WTC11 (cell line): ENCODE measurements around the gene SRM. TPM values are rescaled to one million over a fixed set of nuclear protein-coding genes. Genes with fewer than 3 reads are reported as not detected.

Experiments
- ATAC-seq: fragments of 200-7000 bp; cut with Tn5 transposase; 2 replicates; pipeline ENCODE4 v1.10.0; 2021; ENCODE audit warnings: mild to moderate bottlenecking, moderate library complexity
- CTCF ChIA-PET: fragments of 300-600 bp; sonication (Branson Sonifier 250); formaldehyde crosslinking; loops from one replicate; lab custom pipeline; 2021; ENCODE audit warnings: antibody characterized with exemption; lab: Charles Lee
- POLR2A ChIA-PET: fragments of 350-600 bp; sonication (Branson Sonifier 250); formaldehyde crosslinking; loops from one replicate; lab custom pipeline; 2021; ENCODE audit warnings: antibody characterized with exemption; lab: Charles Lee
- DNase-seq: peaks from one replicate; pipeline ENCODE4 v3.0.0; 2021; ENCODE audit warnings: low spot score
- H3K27ac Mint-ChIP-seq: 2 replicates; pipeline ENCODE4 v1.8.0; 2021; ENCODE audit warnings: mixed read lengths
- H3K27me3 Mint-ChIP-seq: 2 replicates; pipeline ENCODE4 v1.8.0; 2021; ENCODE audit warnings: low read depth, mild to moderate bottlenecking, moderate library complexity, mixed read lengths
- H3K36me3 Mint-ChIP-seq: 2 replicates; pipeline ENCODE4 v1.8.0; 2021; ENCODE audit warnings: mixed read lengths
- H3K4me1 Mint-ChIP-seq: 2 replicates; pipeline ENCODE4 v1.8.0; 2022; ENCODE audit warnings: mixed read lengths
- H3K4me3 Mint-ChIP-seq: 2 replicates; pipeline ENCODE4 v1.8.0; 2021; ENCODE audit warnings: mild to moderate bottlenecking, moderate library complexity, mixed read lengths
- H3K9me3 Mint-ChIP-seq: 2 replicates; pipeline ENCODE4 v1.8.0; 2021; ENCODE audit warnings: mixed read lengths
- NFE2L1 ChIP-seq: sonication (generic); formaldehyde crosslinking; IDR thresholded peaks from 2 replicates; pipeline ENCODE4 v1.8.1; 2023; ENCODE audit warnings: missing genetic modification reagents
- NFYB ChIP-seq: sonication (generic); formaldehyde crosslinking; conservative IDR thresholded peaks from 2 replicates; pipeline ENCODE4 v1.8.0; 2022; ENCODE audit warnings: low read depth, missing genetic modification reagents
- NR1H2 ChIP-seq: sonication (generic); formaldehyde crosslinking; IDR thresholded peaks from 2 replicates; pipeline ENCODE4 v1.9.0; 2021; ENCODE audit warnings: mild to moderate bottlenecking, moderate library complexity, missing genetic modification reagents
- NR3C1 ChIP-seq: sonication (generic); formaldehyde crosslinking; conservative IDR thresholded peaks from 2 replicates; pipeline ENCODE4 v1.8.1; 2023; ENCODE audit warnings: low read depth, mild to moderate bottlenecking, missing genetic modification reagents
- PREB ChIP-seq: sonication (generic); formaldehyde crosslinking; IDR thresholded peaks from 2 replicates; pipeline ENCODE4 v1.8.1; 2022; ENCODE audit warnings: mild to moderate bottlenecking, missing genetic modification reagents, moderate library complexity, borderline replicate concordance
- TCF7 ChIP-seq: sonication (generic); formaldehyde crosslinking; IDR thresholded peaks from 2 replicates; pipeline ENCODE4 v1.8.0; 2022; ENCODE audit warnings: mild to moderate bottlenecking, low read depth, missing genetic modification reagents, moderate library complexity
- ZNF396 ChIP-seq: fragments of 250-450 bp; sonication (Bioruptor Pico); IDR thresholded peaks from 2 replicates; pipeline ENCODE4 v1.8.0; 2021; ENCODE audit warnings: mild to moderate bottlenecking, moderate library complexity, borderline replicate concordance
- ZNF416 ChIP-seq: fragments of 250-450 bp; sonication (Bioruptor Pico); IDR thresholded peaks from 2 replicates; pipeline ENCODE4 v1.9.0; 2021; ENCODE audit warnings: mild to moderate bottlenecking, inconsistent platforms
- total RNA-seq: library from RNA; stranded (reverse); gene quantifications from 3 replicates; pipeline ENCODE4 v1.2.3, GENCODE V29; 2021
- TF ChIP-seq, protein P1 (sequence below): sonication (generic); formaldehyde crosslinking; IDR thresholded peaks from 2 replicates; pipeline ENCODE4 v1.8.1; 2023; ENCODE audit warnings: mild to moderate bottlenecking, missing genetic modification reagents, borderline replicate concordance
- TF ChIP-seq, protein P2 (sequence below): fragments of 250-450 bp; sonication (Bioruptor Pico); conservative IDR thresholded peaks from 2 replicates; pipeline ENCODE4 v1.9.0; 2021; ENCODE audit warnings: mild to moderate bottlenecking
- TF ChIP-seq, protein P3 (sequence below): sonication (generic); formaldehyde crosslinking; IDR thresholded peaks from 2 replicates; pipeline ENCODE4 v1.8.0; 2023; ENCODE audit warnings: missing genetic modification reagents, mild to moderate bottlenecking, borderline replicate concordance
- TF ChIP-seq, protein P4 (sequence below): fragments of 250-450 bp; sonication (Bioruptor Pico); IDR thresholded peaks from 2 replicates; pipeline ENCODE4 v1.9.0; 2021; ENCODE audit warnings: mild to moderate bottlenecking
- TF ChIP-seq, protein P5 (sequence below): sonication (generic); formaldehyde crosslinking; IDR thresholded peaks from 2 replicates; pipeline ENCODE4 v1.8.1; 2022; ENCODE audit warnings: low read depth, missing genetic modification reagents, borderline replicate concordance
- TF ChIP-seq, protein P6 (sequence below): sonication (generic); formaldehyde crosslinking; IDR thresholded peaks from 2 replicates; pipeline ENCODE4 v1.8.1; 2023; ENCODE audit warnings: mild to moderate bottlenecking, moderate library complexity, missing genetic modification reagents

Gene SRM
- total RNA-seq, 1 experiment from 2014 or later, result 200 TPM

GRCh38 chr1:11056504-11056903 is 3.3 kb downstream of the SRM start (continued):
- TF ChIP-seq, protein P1, sequence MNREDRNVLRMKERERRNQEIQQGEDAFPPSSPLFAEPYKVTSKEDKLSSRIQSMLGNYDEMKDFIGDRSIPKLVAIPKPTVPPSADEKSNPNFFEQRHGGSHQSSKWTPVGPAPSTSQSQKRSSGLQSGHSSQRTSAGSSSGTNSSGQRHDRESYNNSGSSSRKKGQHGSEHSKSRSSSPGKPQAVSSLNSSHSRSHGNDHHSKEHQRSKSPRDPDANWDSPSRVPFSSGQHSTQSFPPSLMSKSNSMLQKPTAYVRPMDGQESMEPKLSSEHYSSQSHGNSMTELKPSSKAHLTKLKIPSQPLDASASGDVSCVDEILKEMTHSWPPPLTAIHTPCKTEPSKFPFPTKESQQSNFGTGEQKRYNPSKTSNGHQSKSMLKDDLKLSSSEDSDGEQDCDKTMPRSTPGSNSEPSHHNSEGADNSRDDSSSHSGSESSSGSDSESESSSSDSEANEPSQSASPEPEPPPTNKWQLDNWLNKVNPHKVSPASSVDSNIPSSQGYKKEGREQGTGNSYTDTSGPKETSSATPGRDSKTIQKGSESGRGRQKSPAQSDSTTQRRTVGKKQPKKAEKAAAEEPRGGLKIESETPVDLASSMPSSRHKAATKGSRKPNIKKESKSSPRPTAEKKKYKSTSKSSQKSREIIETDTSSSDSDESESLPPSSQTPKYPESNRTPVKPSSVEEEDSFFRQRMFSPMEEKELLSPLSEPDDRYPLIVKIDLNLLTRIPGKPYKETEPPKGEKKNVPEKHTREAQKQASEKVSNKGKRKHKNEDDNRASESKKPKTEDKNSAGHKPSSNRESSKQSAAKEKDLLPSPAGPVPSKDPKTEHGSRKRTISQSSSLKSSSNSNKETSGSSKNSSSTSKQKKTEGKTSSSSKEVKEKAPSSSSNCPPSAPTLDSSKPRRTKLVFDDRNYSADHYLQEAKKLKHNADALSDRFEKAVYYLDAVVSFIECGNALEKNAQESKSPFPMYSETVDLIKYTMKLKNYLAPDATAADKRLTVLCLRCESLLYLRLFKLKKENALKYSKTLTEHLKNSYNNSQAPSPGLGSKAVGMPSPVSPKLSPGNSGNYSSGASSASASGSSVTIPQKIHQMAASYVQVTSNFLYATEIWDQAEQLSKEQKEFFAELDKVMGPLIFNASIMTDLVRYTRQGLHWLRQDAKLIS, result no peak
- TF ChIP-seq NR1H2 (CRISPR knock-in tag) (no peak), ZNF416 (no peak)

- ChIA-PET POLR2A (interaction anchor here (0.5 kb wide), 1 partner anchor 668 kb away, joined by 3 read pairs; no protein-coding TSS in a partner anchor), CTCF (interaction anchor here (3.2 kb wide), 1 partner anchor 18 kb away, joined by 41 read pairs; no protein-coding TSS in a partner anchor)
- Mint-ChIP-seq H3K27ac (no peak overlapping the region), H3K4me1 (peaks cover 29% of the 10 kb centered on the region), H3K9me3 (no peaks in the 10 kb centered on the region), H3K36me3 (peaks cover 23% of the 10 kb centered on the region), H3K4me3 (no peak overlapping the region)
- DNase-seq, result no peak
- TF ChIP-seq, protein P2, sequence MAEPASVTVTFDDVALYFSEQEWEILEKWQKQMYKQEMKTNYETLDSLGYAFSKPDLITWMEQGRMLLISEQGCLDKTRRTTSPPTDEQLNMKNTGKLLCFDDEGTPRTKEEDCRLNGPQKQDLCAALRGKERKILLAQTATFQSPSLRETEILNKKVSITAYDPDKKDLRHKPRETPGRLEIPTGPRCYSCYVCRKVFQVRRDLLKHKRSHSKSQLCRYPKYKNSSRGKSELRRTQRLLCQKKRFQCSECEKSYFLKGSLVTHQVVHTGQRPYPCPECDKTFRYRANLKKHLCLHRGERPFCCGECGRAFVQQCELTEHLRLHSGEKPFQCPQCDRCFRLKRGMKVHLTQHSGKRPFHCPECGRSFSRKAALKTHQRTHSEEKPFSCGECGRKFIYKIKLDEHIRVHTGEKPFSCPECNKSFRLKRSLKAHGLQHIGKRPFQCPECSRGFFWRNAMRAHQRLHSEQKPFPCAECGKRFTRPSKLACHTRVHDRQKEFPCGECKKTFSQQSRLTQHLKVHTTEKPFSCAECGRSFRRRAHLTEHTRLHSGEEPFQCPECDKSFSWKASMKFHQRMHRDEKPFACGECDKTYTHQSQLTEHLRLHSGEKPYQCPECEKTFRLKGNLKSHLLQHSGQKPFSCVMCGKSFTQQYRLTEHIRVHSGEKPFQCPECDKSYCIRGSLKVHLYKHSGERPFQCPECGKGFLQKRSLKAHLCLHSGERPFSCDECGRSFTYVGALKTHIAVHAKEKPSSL, result no peak
- TF ChIP-seq, all 79 proteins: peak for 0
- no peaks in the 10 kb centered on the region for H3K27me3 Mint-ChIP-seq
- no peak for ATAC-seq
These were observed 4.1 kb downstream of the SRM start for GRCh38 chr1:11055676-11056075.

DNA sequence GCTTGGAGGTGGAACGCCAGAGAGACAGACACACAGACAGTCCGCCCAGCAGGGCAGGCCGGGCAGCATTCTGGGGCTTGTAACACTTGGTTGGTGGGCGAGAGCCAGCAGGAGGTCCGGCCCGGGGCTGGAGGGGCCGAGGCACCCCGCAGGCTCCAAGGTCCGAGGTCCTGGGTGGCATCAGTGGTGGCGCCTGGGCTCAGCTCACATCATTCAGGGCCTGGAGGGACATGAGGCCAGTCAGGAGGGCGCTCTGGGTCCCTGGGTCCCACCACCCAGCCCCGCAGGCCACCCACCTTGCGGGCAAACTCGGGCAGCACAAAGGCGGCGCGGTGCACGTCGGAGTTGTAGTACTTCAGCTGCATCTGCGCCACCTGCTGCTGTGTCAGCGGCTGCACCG is 5.2 kb downstream of the SRM start:
- peaks cover 23% of the 10 kb centered on the region for H3K36me3 Mint-ChIP-seq
- DNase-seq, result no peak
- ChIA-PET POLR2A (no interaction called here), CTCF (interaction anchor here (0.6 to 6.6 kb wide), 5 partner anchors 9 to 562 kb away, joined by 3 to 59 read pairs (median 3); partner anchors contain the start of gene TARDBP)
- peaks cover 26% of the 10 kb centered on the region for H3K4me1 Mint-ChIP-seq
- no peaks in the 10 kb centered on the region for H3K9me3 Mint-ChIP-seq
- no peak for ATAC-seq
- H3K4me3 Mint-ChIP-seq, result no peak overlapping the region
- no peaks in the 10 kb centered on the region for H3K27me3 Mint-ChIP-seq
- peak overlapping the region; percentile 27; the same call in 1 of the 2 replicates for H3K27ac Mint-ChIP-seq
- TF ChIP-seq ZNF396 (CRISPR knock-in tag) (no peak), NFE2L1 (CRISPR knock-in tag) (no peak), PREB (CRISPR knock-in tag) (no peak), NFYB (no peak), TCF7 (CRISPR knock-in tag) (no peak), NR3C1 (CRISPR knock-in tag) (no peak)
- TF ChIP-seq, protein P3, sequence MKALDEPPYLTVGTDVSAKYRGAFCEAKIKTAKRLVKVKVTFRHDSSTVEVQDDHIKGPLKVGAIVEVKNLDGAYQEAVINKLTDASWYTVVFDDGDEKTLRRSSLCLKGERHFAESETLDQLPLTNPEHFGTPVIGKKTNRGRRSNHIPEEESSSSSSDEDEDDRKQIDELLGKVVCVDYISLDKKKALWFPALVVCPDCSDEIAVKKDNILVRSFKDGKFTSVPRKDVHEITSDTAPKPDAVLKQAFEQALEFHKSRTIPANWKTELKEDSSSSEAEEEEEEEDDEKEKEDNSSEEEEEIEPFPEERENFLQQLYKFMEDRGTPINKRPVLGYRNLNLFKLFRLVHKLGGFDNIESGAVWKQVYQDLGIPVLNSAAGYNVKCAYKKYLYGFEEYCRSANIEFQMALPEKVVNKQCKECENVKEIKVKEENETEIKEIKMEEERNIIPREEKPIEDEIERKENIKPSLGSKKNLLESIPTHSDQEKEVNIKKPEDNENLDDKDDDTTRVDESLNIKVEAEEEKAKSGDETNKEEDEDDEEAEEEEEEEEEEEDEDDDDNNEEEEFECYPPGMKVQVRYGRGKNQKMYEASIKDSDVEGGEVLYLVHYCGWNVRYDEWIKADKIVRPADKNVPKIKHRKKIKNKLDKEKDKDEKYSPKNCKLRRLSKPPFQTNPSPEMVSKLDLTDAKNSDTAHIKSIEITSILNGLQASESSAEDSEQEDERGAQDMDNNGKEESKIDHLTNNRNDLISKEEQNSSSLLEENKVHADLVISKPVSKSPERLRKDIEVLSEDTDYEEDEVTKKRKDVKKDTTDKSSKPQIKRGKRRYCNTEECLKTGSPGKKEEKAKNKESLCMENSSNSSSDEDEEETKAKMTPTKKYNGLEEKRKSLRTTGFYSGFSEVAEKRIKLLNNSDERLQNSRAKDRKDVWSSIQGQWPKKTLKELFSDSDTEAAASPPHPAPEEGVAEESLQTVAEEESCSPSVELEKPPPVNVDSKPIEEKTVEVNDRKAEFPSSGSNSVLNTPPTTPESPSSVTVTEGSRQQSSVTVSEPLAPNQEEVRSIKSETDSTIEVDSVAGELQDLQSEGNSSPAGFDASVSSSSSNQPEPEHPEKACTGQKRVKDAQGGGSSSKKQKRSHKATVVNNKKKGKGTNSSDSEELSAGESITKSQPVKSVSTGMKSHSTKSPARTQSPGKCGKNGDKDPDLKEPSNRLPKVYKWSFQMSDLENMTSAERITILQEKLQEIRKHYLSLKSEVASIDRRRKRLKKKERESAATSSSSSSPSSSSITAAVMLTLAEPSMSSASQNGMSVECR, result no peak
- TF ChIP-seq, protein P4, sequence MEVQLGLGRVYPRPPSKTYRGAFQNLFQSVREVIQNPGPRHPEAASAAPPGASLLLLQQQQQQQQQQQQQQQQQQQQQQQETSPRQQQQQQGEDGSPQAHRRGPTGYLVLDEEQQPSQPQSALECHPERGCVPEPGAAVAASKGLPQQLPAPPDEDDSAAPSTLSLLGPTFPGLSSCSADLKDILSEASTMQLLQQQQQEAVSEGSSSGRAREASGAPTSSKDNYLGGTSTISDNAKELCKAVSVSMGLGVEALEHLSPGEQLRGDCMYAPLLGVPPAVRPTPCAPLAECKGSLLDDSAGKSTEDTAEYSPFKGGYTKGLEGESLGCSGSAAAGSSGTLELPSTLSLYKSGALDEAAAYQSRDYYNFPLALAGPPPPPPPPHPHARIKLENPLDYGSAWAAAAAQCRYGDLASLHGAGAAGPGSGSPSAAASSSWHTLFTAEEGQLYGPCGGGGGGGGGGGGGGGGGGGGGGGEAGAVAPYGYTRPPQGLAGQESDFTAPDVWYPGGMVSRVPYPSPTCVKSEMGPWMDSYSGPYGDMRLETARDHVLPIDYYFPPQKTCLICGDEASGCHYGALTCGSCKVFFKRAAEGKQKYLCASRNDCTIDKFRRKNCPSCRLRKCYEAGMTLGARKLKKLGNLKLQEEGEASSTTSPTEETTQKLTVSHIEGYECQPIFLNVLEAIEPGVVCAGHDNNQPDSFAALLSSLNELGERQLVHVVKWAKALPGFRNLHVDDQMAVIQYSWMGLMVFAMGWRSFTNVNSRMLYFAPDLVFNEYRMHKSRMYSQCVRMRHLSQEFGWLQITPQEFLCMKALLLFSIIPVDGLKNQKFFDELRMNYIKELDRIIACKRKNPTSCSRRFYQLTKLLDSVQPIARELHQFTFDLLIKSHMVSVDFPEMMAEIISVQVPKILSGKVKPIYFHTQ (CRISPR knock-in tag), result no peak
- TF ChIP-seq, protein P5, sequence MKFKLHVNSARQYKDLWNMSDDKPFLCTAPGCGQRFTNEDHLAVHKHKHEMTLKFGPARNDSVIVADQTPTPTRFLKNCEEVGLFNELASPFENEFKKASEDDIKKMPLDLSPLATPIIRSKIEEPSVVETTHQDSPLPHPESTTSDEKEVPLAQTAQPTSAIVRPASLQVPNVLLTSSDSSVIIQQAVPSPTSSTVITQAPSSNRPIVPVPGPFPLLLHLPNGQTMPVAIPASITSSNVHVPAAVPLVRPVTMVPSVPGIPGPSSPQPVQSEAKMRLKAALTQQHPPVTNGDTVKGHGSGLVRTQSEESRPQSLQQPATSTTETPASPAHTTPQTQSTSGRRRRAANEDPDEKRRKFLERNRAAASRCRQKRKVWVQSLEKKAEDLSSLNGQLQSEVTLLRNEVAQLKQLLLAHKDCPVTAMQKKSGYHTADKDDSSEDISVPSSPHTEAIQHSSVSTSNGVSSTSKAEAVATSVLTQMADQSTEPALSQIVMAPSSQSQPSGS (CRISPR knock-in tag), result no peak
- TF ChIP-seq, protein P6, sequence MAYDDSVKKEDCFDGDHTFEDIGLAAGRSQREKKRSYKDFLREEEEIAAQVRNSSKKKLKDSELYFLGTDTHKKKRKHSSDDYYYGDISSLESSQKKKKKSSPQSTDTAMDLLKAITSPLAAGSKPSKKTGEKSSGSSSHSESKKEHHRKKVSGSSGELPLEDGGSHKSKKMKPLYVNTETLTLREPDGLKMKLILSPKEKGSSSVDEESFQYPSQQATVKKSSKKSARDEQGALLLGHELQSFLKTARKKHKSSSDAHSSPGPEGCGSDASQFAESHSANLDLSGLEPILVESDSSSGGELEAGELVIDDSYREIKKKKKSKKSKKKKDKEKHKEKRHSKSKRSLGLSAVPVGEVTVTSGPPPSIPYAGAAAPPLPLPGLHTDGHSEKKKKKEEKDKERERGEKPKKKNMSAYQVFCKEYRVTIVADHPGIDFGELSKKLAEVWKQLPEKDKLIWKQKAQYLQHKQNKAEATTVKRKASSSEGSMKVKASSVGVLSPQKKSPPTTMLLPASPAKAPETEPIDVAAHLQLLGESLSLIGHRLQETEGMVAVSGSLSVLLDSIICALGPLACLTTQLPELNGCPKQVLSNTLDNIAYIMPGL (CRISPR knock-in tag), result no peak
